K562 (cell line): Measurements from ENCODE around the gene ZKSCAN4. TPM values are rescaled to one million over a fixed set of nuclear protein-coding genes. Genes with fewer than 3 reads are reported as not detected.

ENCODE experiments used
- CCNT2 ChIP-seq: IDR thresholded peaks from 2 replicates; pipeline ENCODE4 v1.6.1; 2011; ENCODE audit warnings: borderline replicate concordance, low read depth, mild to moderate bottlenecking, moderate library complexity, mixed read lengths, low read length; ENCODE audit not compliant: insufficient read length; ENCODE audit errors: extremely low read depth
- CHD1 ChIP-seq: fragments of 200-600 bp; sonication (generic); IDR thresholded peaks from one replicate; pipeline ENCODE4 v1.6.1; 2012; ENCODE audit warnings: mild to moderate bottlenecking, moderate library complexity, low read length, inconsistent platforms
- ETS2 ChIP-seq: IDR thresholded peaks from 2 replicates; pipeline ENCODE4 v1.6.1; 2016; ENCODE audit warnings: borderline replicate concordance, missing genetic modification characterization, mild to moderate bottlenecking, moderate library complexity, missing compliant biosample characterization; ENCODE audit not compliant: poor library complexity, severe bottlenecking
- FOXP1 ChIP-seq: sonication (generic); formaldehyde crosslinking; IDR thresholded peaks from 2 replicates; pipeline ENCODE4 v1.8.0; 2022; ENCODE audit warnings: mild to moderate bottlenecking, missing genetic modification reagents
- SLC30A9 ChIP-seq: fragments of 250-450 bp; sonication (Bioruptor Pico); IDR thresholded peaks from 2 replicates; pipeline ENCODE4 v1.8.0; 2022; ENCODE audit warnings: mild to moderate bottlenecking, moderate library complexity
- SOX6 ChIP-seq: fragments of 450-650 bp; IDR thresholded peaks from 2 replicates; pipeline ENCODE4 v1.6.1; 2014; ENCODE audit warnings: mild to moderate bottlenecking
- ZFP1 ChIP-seq: fragments of 450-650 bp; formaldehyde crosslinking; IDR thresholded peaks from 2 replicates; pipeline ENCODE4 v1.4.0; 2020; ENCODE audit warnings: mild to moderate bottlenecking, mixed read lengths
- ZFPM2 ChIP-seq: fragments of 250-450 bp; sonication (Bioruptor Pico); IDR thresholded peaks from 2 replicates; pipeline ENCODE4 v1.5.1; 2022; ENCODE audit warnings: mild to moderate bottlenecking
- ZNF3 ChIP-seq: fragments of 250-450 bp; sonication (Bioruptor Pico); IDR thresholded peaks from 2 replicates; pipeline ENCODE4 v1.5.0; 2021; ENCODE audit warnings: mild to moderate bottlenecking, moderate library complexity
- polyA plus RNA-seq, 8 experiments: library from polyadenylated mRNA; depleted of rRNA in 4 of 8; stranded (reverse) in 5 of 8; unstranded in 3 of 8; fragments of >200 nt; fragmentation: Nextera tagmentation in 2 of 8; fragmentation: Illumina TruSeq in 1 of 8; extraction: Ambion mirVana in 2 of 8; extraction: Trizol in 1 of 8; gene quantifications; 2 replicates each; pipeline versions ENCODE4 v1.2.1 to v1.2.3, GENCODE V29; 2011 to 2014; ENCODE audit warnings: inconsistent platforms in 1 of 8, missing spikeins in 1 of 8
- total RNA-seq, 7 experiments: library from RNA; depleted of rRNA in 6 of 7; stranded (reverse); fragments of >200 nt in 6 of 7; fragmentation: Illumina TruSeq in 2 of 7; extraction: Trizol in 2 of 7; gene quantifications; 2 replicates each; pipeline versions ENCODE4 v1.2.1 to v1.2.3, GENCODE V29; 2011 to 2021; ENCODE audit warnings: low replicate concordance in 1 of 7
- TF ChIP-seq, protein P1 (sequence below): fragments of 150-350 bp; IDR thresholded peaks from 2 replicates; pipeline ENCODE4 v1.6.1; 2014; ENCODE audit warnings: low read depth, mild to moderate bottlenecking, low read length, borderline replicate concordance
- TF ChIP-seq, protein P2 (sequence below), 2 experiments: IDR thresholded peaks in 1 of 2; conservative IDR thresholded peaks in 1 of 2; 2 replicates each; pipeline ENCODE4 v1.6.1; 2016; ENCODE audit warnings: low read depth in 2 of 2, mild to moderate bottlenecking in 1 of 2, missing compliant biosample characterization in 1 of 2, missing genetic modification characterization in 1 of 2, moderate library complexity in 1 of 2
- TF ChIP-seq, protein P3 (sequence below): sonication (generic); IDR thresholded peaks from 2 replicates; pipeline ENCODE4 v1.6.1; 2016
- TF ChIP-seq, protein P4 (sequence below): fragments of 250-450 bp; sonication (Bioruptor Pico); IDR thresholded peaks from 2 replicates; pipeline ENCODE4 v1.8.0; 2022; ENCODE audit warnings: moderate library complexity, mild to moderate bottlenecking, inconsistent platforms
- TF ChIP-seq, protein P5 (sequence below): fragments of 250-450 bp; sonication (Bioruptor Pico); IDR thresholded peaks from 2 replicates; pipeline ENCODE4 v1.5.0; 2021

ZKSCAN4 gene
- total and polyA plus RNA-seq, 9 of the 15 experiments (the other 6 are each of a cell fraction or from before 2014, with no cell fraction given) = 1.2 to 5.3 (median 4.7) TPM

DNA sequence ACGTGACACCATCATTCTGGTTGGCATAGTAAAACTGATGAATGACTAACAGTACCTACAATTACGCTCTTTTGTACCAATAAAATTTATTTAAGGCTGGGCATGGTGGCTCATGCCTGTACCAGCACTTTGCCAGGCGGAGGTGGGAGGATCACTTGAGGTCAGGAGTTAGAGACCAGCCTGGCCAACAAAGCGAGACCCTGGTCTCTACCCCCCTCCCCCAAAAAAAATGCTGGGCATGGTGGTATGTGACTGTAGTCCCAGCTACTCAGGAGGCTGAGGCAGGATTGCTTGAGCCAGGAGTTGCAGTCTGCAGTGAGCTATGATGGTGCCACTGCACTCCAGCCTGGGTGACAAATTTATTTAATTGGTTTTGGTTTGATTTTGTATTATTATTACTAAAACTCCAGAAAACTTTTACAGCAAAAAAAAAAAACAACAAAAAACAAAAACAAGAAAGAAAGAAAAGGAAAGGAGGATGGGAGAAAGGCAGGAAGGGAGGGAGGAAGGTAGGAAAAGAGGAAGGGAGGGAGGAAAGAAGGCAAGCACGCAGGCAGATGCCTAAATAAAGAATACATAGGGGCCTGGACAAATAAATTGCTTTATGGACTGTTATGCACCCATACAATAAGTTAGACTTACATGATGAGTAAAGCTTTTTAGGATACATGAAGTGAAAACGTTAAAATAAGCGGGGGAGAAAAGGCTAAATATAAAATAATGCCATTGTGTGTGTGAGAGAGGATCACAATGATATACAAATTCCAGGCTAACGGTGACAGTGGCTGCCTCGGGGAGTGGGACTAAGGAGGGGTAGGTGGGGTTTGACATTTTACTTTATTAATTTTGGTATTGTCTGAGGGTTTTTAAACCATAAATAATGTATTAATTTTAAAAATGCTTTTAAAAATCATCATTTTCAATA is 27.7 kb downstream of the ZKSCAN4 start (continued):
- TF ChIP-seq, protein P1, sequence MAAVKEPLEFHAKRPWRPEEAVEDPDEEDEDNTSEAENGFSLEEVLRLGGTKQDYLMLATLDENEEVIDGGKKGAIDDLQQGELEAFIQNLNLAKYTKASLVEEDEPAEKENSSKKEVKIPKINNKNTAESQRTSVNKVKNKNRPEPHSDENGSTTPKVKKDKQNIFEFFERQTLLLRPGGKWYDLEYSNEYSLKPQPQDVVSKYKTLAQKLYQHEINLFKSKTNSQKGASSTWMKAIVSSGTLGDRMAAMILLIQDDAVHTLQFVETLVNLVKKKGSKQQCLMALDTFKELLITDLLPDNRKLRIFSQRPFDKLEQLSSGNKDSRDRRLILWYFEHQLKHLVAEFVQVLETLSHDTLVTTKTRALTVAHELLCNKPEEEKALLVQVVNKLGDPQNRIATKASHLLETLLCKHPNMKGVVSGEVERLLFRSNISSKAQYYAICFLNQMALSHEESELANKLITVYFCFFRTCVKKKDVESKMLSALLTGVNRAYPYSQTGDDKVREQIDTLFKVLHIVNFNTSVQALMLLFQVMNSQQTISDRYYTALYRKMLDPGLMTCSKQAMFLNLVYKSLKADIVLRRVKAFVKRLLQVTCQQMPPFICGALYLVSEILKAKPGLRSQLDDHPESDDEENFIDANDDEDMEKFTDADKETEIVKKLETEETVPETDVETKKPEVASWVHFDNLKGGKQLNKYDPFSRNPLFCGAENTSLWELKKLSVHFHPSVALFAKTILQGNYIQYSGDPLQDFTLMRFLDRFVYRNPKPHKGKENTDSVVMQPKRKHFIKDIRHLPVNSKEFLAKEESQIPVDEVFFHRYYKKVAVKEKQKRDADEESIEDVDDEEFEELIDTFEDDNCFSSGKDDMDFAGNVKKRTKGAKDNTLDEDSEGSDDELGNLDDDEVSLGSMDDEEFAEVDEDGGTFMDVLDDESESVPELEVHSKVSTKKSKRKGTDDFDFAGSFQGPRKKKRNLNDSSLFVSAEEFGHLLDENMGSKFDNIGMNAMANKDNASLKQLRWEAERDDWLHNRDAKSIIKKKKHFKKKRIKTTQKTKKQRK = no peak
- TF ChIP-seq ETS2 (no peak), ZFP1 (no peak), CHD1 (no peak), ZNF3 (CRISPR knock-in tag) (no peak), CCNT2 (no peak), ZFPM2 (CRISPR knock-in tag) (no peak), SLC30A9 (CRISPR knock-in tag) (no peak), FOXP1 (CRISPR knock-in tag) (no peak), SOX6 (no peak)
- TF ChIP-seq, protein P2, sequence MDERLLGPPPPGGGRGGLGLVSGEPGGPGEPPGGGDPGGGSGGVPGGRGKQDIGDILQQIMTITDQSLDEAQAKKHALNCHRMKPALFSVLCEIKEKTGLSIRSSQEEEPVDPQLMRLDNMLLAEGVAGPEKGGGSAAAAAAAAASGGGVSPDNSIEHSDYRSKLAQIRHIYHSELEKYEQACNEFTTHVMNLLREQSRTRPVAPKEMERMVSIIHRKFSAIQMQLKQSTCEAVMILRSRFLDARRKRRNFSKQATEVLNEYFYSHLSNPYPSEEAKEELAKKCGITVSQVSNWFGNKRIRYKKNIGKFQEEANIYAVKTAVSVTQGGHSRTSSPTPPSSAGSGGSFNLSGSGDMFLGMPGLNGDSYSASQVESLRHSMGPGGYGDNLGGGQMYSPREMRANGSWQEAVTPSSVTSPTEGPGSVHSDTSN (CRISPR knock-in tag; IDR thresholded peaks at IDR 0.05; ENCODE audit: low read depth) = no peak
- TF ChIP-seq, protein P2 (tag; conservative IDR thresholded peaks at IDR 0.05; ENCODE audit: low read depth) = no peak
- TF ChIP-seq, protein P3, sequence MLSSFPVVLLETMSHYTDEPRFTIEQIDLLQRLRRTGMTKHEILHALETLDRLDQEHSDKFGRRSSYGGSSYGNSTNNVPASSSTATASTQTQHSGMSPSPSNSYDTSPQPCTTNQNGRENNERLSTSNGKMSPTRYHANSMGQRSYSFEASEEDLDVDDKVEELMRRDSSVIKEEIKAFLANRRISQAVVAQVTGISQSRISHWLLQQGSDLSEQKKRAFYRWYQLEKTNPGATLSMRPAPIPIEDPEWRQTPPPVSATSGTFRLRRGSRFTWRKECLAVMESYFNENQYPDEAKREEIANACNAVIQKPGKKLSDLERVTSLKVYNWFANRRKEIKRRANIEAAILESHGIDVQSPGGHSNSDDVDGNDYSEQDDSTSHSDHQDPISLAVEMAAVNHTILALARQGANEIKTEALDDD = no peak
- TF ChIP-seq, protein P4, sequence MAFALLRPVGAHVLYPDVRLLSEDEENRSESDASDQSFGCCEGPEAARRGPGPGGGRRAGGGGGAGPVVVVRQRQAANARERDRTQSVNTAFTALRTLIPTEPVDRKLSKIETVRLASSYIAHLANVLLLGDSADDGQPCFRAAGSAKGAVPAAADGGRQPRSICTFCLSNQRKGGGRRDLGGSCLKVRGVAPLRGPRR (CRISPR knock-in tag) = no peak
- TF ChIP-seq, protein P5, sequence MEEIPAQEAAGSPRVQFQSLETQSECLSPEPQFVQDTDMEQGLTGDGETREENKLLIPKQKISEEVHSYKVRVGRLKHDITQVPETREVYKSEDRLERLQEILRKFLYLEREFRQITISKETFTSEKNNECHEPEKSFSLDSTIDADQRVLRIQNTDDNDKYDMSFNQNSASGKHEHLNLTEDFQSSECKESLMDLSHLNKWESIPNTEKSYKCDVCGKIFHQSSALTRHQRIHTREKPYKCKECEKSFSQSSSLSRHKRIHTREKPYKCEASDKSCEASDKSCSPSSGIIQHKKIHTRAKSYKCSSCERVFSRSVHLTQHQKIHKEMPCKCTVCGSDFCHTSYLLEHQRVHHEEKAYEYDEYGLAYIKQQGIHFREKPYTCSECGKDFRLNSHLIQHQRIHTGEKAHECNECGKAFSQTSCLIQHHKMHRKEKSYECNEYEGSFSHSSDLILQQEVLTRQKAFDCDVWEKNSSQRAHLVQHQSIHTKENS (CRISPR knock-in tag) = no peak
